Neuron (in vitro differentiated cells): ENCODE data around the gene NOL12.
A peak's percentile ranks its signal among the peaks of the same experiment; 100 is the strongest.
"Not testable (repeated sequence)": the region's sequence is repeated elsewhere in the genome, so short reads cannot be mapped to it uniquely, and the experiment has no call there.

Experiments used
- H2AFZ ChIP-seq: one replicate; pipeline ENCODE4 v1.6.1; 2013; ENCODE audit warnings: low read depth, mild to moderate bottlenecking, inconsistent platforms, low read length, moderate library complexity
- H3K27me3 ChIP-seq: one replicate; pipeline ENCODE4 v1.6.1; 2013; ENCODE audit warnings: low read length; ENCODE audit not compliant: insufficient read depth
- H3K36me3 ChIP-seq: one replicate; pipeline ENCODE4 v1.6.1; 2013; ENCODE audit warnings: low read length; ENCODE audit not compliant: insufficient read depth
- H3K4me1 ChIP-seq: one replicate; pipeline ENCODE4 v1.6.1; 2013; ENCODE audit warnings: low read length; ENCODE audit not compliant: insufficient read depth
- H3K4me3 ChIP-seq: 2 replicates; pipeline ENCODE4 v1.5.1; 2013; ENCODE audit warnings: mild to moderate bottlenecking, low read length, moderate library complexity
- H3K9me3 ChIP-seq: one replicate; pipeline ENCODE4 v1.6.1; 2013; ENCODE audit warnings: low read length

NOL12 gene

GRCh38 chr22:37654563-37655251 is 31.4 kb upstream of the NOL12 start:
- Histone ChIP-seq H3K36me3 (no peaks in the 10 kb centered on the region), H3K4me3 (no peak overlapping the region), H3K4me1 (peaks cover 13% of the 10 kb centered on the region), H3K9me3 (no peaks in the 10 kb centered on the region), H2AFZ (no peak overlapping the region), H3K27me3 (no peaks in the 10 kb centered on the region)

GRCh38 chr22:37655252-37655563 is 30.9 kb upstream of the NOL12 start:
- H3K9me3 ChIP-seq, result no peaks in the 10 kb centered on the region
- H2AFZ ChIP-seq, result no peak overlapping the region
- H3K4me1 ChIP-seq, result peaks cover 18% of the 10 kb centered on the region
- H3K36me3 ChIP-seq, result no peaks in the 10 kb centered on the region
- no peak overlapping the region for H3K4me3 ChIP-seq
- no peaks in the 10 kb centered on the region for H3K27me3 ChIP-seq

GRCh38 chr22:37656583-37656982 is 29.6 kb upstream of the NOL12 start:
- H3K27me3 ChIP-seq, H3K4me3 ChIP-seq, H2AFZ ChIP-seq, H3K36me3 ChIP-seq, H3K9me3 ChIP-seq: not testable (repeated sequence)
- H3K4me1 ChIP-seq, result peaks cover 32% of the 10 kb centered on the region

GRCh38 chr22:37657590-37658132 is 28.5 kb upstream of the NOL12 start:
- Histone ChIP-seq H2AFZ (peak overlapping the region; percentile 60), H3K4me1 (peaks cover 33% of the 10 kb centered on the region), H3K36me3 (no peaks in the 10 kb centered on the region), H3K9me3 (no peaks in the 10 kb centered on the region), H3K4me3 (peak overlapping the region; percentile 73), H3K27me3 (no peaks in the 10 kb centered on the region)

GRCh38 chr22:37658133-37659065 is 27.7 kb upstream of the NOL12 start, which contains the start of gene PDXP:
TSS of gene PDXP (plus strand) at chr22:37658723. CDS start at chr22:37658783, 60 bp downstream.
- Histone ChIP-seq H2AFZ (peak within 1 kb of the TSS; percentile 60), H3K4me3 (peak within 1 kb of the TSS; percentile 73), H3K9me3 (no peaks in the 10 kb centered on the region), H3K27me3 (no peaks in the 10 kb centered on the region), H3K36me3 (no peaks in the 10 kb centered on the region), H3K4me1 (peaks cover 33% of the 10 kb centered on the region)

- H3K27me3 ChIP-seq, result no peaks in the 10 kb centered on the region
- H2AFZ ChIP-seq, result no peak overlapping the region
- H3K4me1 ChIP-seq, result peaks cover 33% of the 10 kb centered on the region
- H3K4me3 ChIP-seq, result peak overlapping the region; percentile 73
- no peaks in the 10 kb centered on the region for H3K36me3 ChIP-seq
- H3K9me3 ChIP-seq, result no peaks in the 10 kb centered on the region
Measured at GRCh38 chr22:37659066-37659896, 26.9 kb upstream of the NOL12 start.

GRCh38 chr22:37659897-37660708 is 26.0 kb upstream of the NOL12 start:
- H3K36me3 ChIP-seq, result peaks cover 4% of the 10 kb centered on the region
- peak overlapping the region; percentile 73 for H3K4me3 ChIP-seq
- H3K9me3 ChIP-seq, result no peaks in the 10 kb centered on the region
- H3K27me3 ChIP-seq, result no peaks in the 10 kb centered on the region
- H2AFZ ChIP-seq, result no peak overlapping the region
- H3K4me1 ChIP-seq, result peaks cover 33% of the 10 kb centered on the region

GRCh38 chr22:37660709-37661045 is 25.5 kb upstream of the NOL12 start:
- Histone ChIP-seq H3K4me3 (no peak overlapping the region), H3K4me1 (peaks cover 33% of the 10 kb centered on the region), H2AFZ (no peak overlapping the region), H3K36me3 (peaks cover 10% of the 10 kb centered on the region), H3K9me3 (no peaks in the 10 kb centered on the region), H3K27me3 (no peaks in the 10 kb centered on the region)

- Histone ChIP-seq H3K9me3 (no peaks in the 10 kb centered on the region), H3K27me3 (no peaks in the 10 kb centered on the region), H3K4me1 (peaks cover 33% of the 10 kb centered on the region), H3K36me3 (peaks cover 17% of the 10 kb centered on the region), H3K4me3 (no peak overlapping the region), H2AFZ (no peak overlapping the region)
Measured at GRCh38 chr22:37661160-37661924, 24.8 kb upstream of the NOL12 start.

- no peak overlapping the region for H3K4me3 ChIP-seq
- no peak overlapping the region for H2AFZ ChIP-seq
- H3K4me1 ChIP-seq, result peaks cover 33% of the 10 kb centered on the region
- no peaks in the 10 kb centered on the region for H3K27me3 ChIP-seq
- H3K36me3 ChIP-seq, result peaks cover 23% of the 10 kb centered on the region
- no peaks in the 10 kb centered on the region for H3K9me3 ChIP-seq
Measured at GRCh38 chr22:37662039-37662438, 24.1 kb upstream of the NOL12 start.

GRCh38 chr22:37663521-37664140 is 22.5 kb upstream of the NOL12 start:
- peaks cover 23% of the 10 kb centered on the region for H3K36me3 ChIP-seq
- H3K4me3 ChIP-seq, result no peak overlapping the region
- H2AFZ ChIP-seq, result no peak overlapping the region
- no peaks in the 10 kb centered on the region for H3K27me3 ChIP-seq
- no peaks in the 10 kb centered on the region for H3K9me3 ChIP-seq
- peaks cover 26% of the 10 kb centered on the region for H3K4me1 ChIP-seq
